Activated T-cell treated with anti-CD3 and anti-CD28 coated beads, Interleukin-2, amount 50 U/mL, for 4 hours (primary cell): ENCODE data around the gene RGS17. TPM values are rescaled to one million over a fixed set of nuclear protein-coding genes. Genes with fewer than 3 reads are reported as not detected.

ENCODE experiments used
- ATAC-seq, 2 donors: fragments of 200-7000 bp; cut with Tn5 transposase; one replicate each; pipeline ENCODE4 v1.10.0; 2021
- DNase-seq: peaks from one replicate; pipeline ENCODE4 v3.0.0-alpha.2; 2020
- H3K27me3 Mint-ChIP-seq: one replicate; pipeline ENCODE4 v1.8.0; 2021; ENCODE audit warnings: low read depth, mixed read lengths
- H3K36me3 Mint-ChIP-seq: one replicate; pipeline ENCODE4 v1.8.0; 2022; ENCODE audit warnings: mixed read lengths; ENCODE audit not compliant: insufficient read depth
- H3K4me1 Mint-ChIP-seq: one replicate; pipeline ENCODE4 v1.8.0; 2021; ENCODE audit warnings: low read depth, mixed read lengths
- H3K4me3 Mint-ChIP-seq: one replicate; pipeline ENCODE4 v1.8.0; 2021; ENCODE audit warnings: mild to moderate bottlenecking, moderate library complexity, mixed read lengths
- H3K9me3 Mint-ChIP-seq: one replicate; pipeline ENCODE4 v1.8.0; 2021; ENCODE audit warnings: mixed read lengths
- total RNA-seq, 3 donors: library from RNA; stranded (reverse); gene quantifications; one replicate each; pipeline ENCODE4 v1.2.1, GENCODE V29; 2021

The RGS17 gene
- total RNA-seq, 3 donors from 2014 or later: not detected

- Mint-ChIP-seq H3K36me3 (no peaks in the 10 kb centered on the region), H3K27me3 (peaks cover 16% of the 10 kb centered on the region), H3K9me3 (no peaks in the 10 kb centered on the region), H3K4me3 (no peak overlapping the region), H3K4me1 (no peaks in the 10 kb centered on the region)
- ATAC-seq: no peak
- no peak for DNase-seq
Observed at GRCh38 chr6:153083869-153084268, 47.2 kb downstream of the RGS17 start.

GRCh38 chr6:153081914-153082313, 49.2 kb downstream of the RGS17 start:
- Mint-ChIP-seq H3K9me3 (no peaks in the 10 kb centered on the region), H3K27me3 (peaks cover 16% of the 10 kb centered on the region), H3K36me3 (no peaks in the 10 kb centered on the region), H3K4me1 (no peaks in the 10 kb centered on the region), H3K4me3 (no peak overlapping the region)
- ATAC-seq (no peak), DNase-seq (no peak)

GRCh38 chr6:153076431-153076830, 54.7 kb downstream of the RGS17 start:
- no peaks in the 10 kb centered on the region for H3K27me3 Mint-ChIP-seq
- H3K4me1 Mint-ChIP-seq: no peaks in the 10 kb centered on the region
- H3K9me3 Mint-ChIP-seq: no peaks in the 10 kb centered on the region
- no peak for ATAC-seq
- no peaks in the 10 kb centered on the region for H3K36me3 Mint-ChIP-seq
- H3K4me3 Mint-ChIP-seq: no peak overlapping the region
- DNase-seq: no peak

- Mint-ChIP-seq H3K9me3 (no peaks in the 10 kb centered on the region), H3K4me1 (no peaks in the 10 kb centered on the region), H3K27me3 (no peaks in the 10 kb centered on the region), H3K36me3 (no peaks in the 10 kb centered on the region), H3K4me3 (no peak overlapping the region)
- no peak for DNase-seq
- ATAC-seq: no peak
Observed at GRCh38 chr6:153074761-153075160, 56.3 kb downstream of the RGS17 start.

- no peaks in the 10 kb centered on the region for H3K4me1 Mint-ChIP-seq
- ATAC-seq (no peak), DNase-seq (no peak)
- no peaks in the 10 kb centered on the region for H3K27me3 Mint-ChIP-seq
- H3K4me3 Mint-ChIP-seq: no peak overlapping the region
- no peaks in the 10 kb centered on the region for H3K36me3 Mint-ChIP-seq
- H3K9me3 Mint-ChIP-seq: no peaks in the 10 kb centered on the region
Observed at GRCh38 chr6:153073841-153074240, 57.2 kb downstream of the RGS17 start.

GRCh38 chr6:153070756-153071155, 60.3 kb downstream of the RGS17 start:
- H3K36me3 Mint-ChIP-seq: no peaks in the 10 kb centered on the region

GRCh38 chr6:153069897-153070296, 61.2 kb downstream of the RGS17 start:
- no peaks in the 10 kb centered on the region for H3K4me1 Mint-ChIP-seq
- H3K27me3 Mint-ChIP-seq: peaks cover 5% of the 10 kb centered on the region
- DNase-seq (no peak), ATAC-seq (no peak)
- H3K36me3 Mint-ChIP-seq: no peaks in the 10 kb centered on the region
- peaks cover 12% of the 10 kb centered on the region for H3K9me3 Mint-ChIP-seq
- H3K4me3 Mint-ChIP-seq: no peak overlapping the region

More at GRCh38 chr6:153070756-153071155, 60.3 kb downstream of the RGS17 start:
- Mint-ChIP-seq H3K27me3 (peaks cover 1% of the 10 kb centered on the region), H3K9me3 (peaks cover 7% of the 10 kb centered on the region), H3K4me3 (no peak overlapping the region), H3K4me1 (no peaks in the 10 kb centered on the region)
- no peak for ATAC-seq
- DNase-seq: no peak

GRCh38 chr6:153065222-153065621, 65.9 kb downstream of the RGS17 start:
- DNase-seq (no peak), ATAC-seq (no peak)
- Mint-ChIP-seq H3K4me3 (no peak overlapping the region), H3K36me3 (no peaks in the 10 kb centered on the region), H3K27me3 (peaks cover 17% of the 10 kb centered on the region), H3K4me1 (no peaks in the 10 kb centered on the region), H3K9me3 (peaks cover 16% of the 10 kb centered on the region)

GRCh38 chr6:153063936-153064335, 67.1 kb downstream of the RGS17 start:
- H3K4me1 Mint-ChIP-seq: no peaks in the 10 kb centered on the region
- ATAC-seq (no peak), DNase-seq (no peak)
- H3K4me3 Mint-ChIP-seq: no peak overlapping the region
- H3K27me3 Mint-ChIP-seq: peaks cover 17% of the 10 kb centered on the region
- no peaks in the 10 kb centered on the region for H3K36me3 Mint-ChIP-seq
- H3K9me3 Mint-ChIP-seq: peaks cover 16% of the 10 kb centered on the region

GRCh38 chr6:153062516-153062915, 68.6 kb downstream of the RGS17 start:
- H3K27me3 Mint-ChIP-seq: peaks cover 21% of the 10 kb centered on the region
- H3K4me1 Mint-ChIP-seq: no peaks in the 10 kb centered on the region
- H3K36me3 Mint-ChIP-seq: no peaks in the 10 kb centered on the region
- ATAC-seq (no peak), DNase-seq (no peak)
- no peak overlapping the region for H3K4me3 Mint-ChIP-seq
- H3K9me3 Mint-ChIP-seq: peaks cover 16% of the 10 kb centered on the region

GRCh38 chr6:153059757-153060156, 71.3 kb downstream of the RGS17 start:
- H3K4me1 Mint-ChIP-seq: no peaks in the 10 kb centered on the region
- no peak overlapping the region for H3K4me3 Mint-ChIP-seq
- ATAC-seq: no peak
- peaks cover 3% of the 10 kb centered on the region for H3K9me3 Mint-ChIP-seq
- no peak for DNase-seq
- no peaks in the 10 kb centered on the region for H3K36me3 Mint-ChIP-seq
- peaks cover 20% of the 10 kb centered on the region for H3K27me3 Mint-ChIP-seq

GRCh38 chr6:153059311-153059710, 71.8 kb downstream of the RGS17 start:
- Mint-ChIP-seq H3K27me3 (peaks cover 23% of the 10 kb centered on the region), H3K9me3 (no peaks in the 10 kb centered on the region)
- no peak for ATAC-seq

GRCh38 chr6:153058909-153059308, 72.2 kb downstream of the RGS17 start:
- no peaks in the 10 kb centered on the region for H3K9me3 Mint-ChIP-seq
- no peaks in the 10 kb centered on the region for H3K36me3 Mint-ChIP-seq
- H3K27me3 Mint-ChIP-seq: peaks cover 23% of the 10 kb centered on the region
- ATAC-seq: no peak
- no peaks in the 10 kb centered on the region for H3K4me1 Mint-ChIP-seq
- no peak for DNase-seq
- no peak overlapping the region for H3K4me3 Mint-ChIP-seq

More at GRCh38 chr6:153059311-153059710, 71.8 kb downstream of the RGS17 start:
- H3K4me3 Mint-ChIP-seq: no peak overlapping the region
- H3K4me1 Mint-ChIP-seq: no peaks in the 10 kb centered on the region
- H3K36me3 Mint-ChIP-seq: no peaks in the 10 kb centered on the region
- DNase-seq: no peak

GRCh38 chr6:153058291-153058690, 72.8 kb downstream of the RGS17 start:
- DNase-seq: no peak
- ATAC-seq: no peak
- Mint-ChIP-seq H3K36me3 (no peaks in the 10 kb centered on the region), H3K9me3 (no peaks in the 10 kb centered on the region), H3K4me3 (no peak overlapping the region), H3K27me3 (peaks cover 20% of the 10 kb centered on the region), H3K4me1 (no peaks in the 10 kb centered on the region)

GRCh38 chr6:153056308-153056707, 74.8 kb downstream of the RGS17 start:
- Mint-ChIP-seq H3K4me1 (no peaks in the 10 kb centered on the region), H3K4me3 (no peak overlapping the region), H3K27me3 (peaks cover 14% of the 10 kb centered on the region), H3K9me3 (no peaks in the 10 kb centered on the region), H3K36me3 (no peaks in the 10 kb centered on the region)
- ATAC-seq (no peak), DNase-seq (no peak)

- Mint-ChIP-seq H3K9me3 (no peaks in the 10 kb centered on the region), H3K4me3 (no peak overlapping the region), H3K4me1 (no peaks in the 10 kb centered on the region), H3K27me3 (peaks cover 10% of the 10 kb centered on the region), H3K36me3 (no peaks in the 10 kb centered on the region)
- ATAC-seq (no peak), DNase-seq (no peak)
Observed at GRCh38 chr6:153051801-153052200, 79.3 kb downstream of the RGS17 start.
